Keratinocyte (primary cell): Measurements from ENCODE around the gene CFAP45.

ENCODE experiments used
- EZH2 ChIP-seq: IDR thresholded peaks from one replicate; pipeline ENCODE4 v1.6.1; 2012; ENCODE audit warnings: inconsistent platforms, mild to moderate bottlenecking, low read length, moderate library complexity
- TF ChIP-seq, protein P1 (sequence below), 3 experiments: IDR thresholded peaks in 1 of 3; conservative IDR thresholded peaks in 1 of 3; optimal IDR thresholded peaks in 1 of 3; 2 replicates in 2 of 3; 3 replicates in 1 of 3; pipeline versions ENCODE3 to v1.5.1; 2011; ENCODE audit warnings: low read length in 3 of 3, mild to moderate bottlenecking in 3 of 3, moderate library complexity in 2 of 3, control low read depth in 1 of 3, inconsistent platforms in 1 of 3; ENCODE audit not compliant: insufficient read depth in 2 of 3; ENCODE audit errors: extremely low read depth in 1 of 3

DNA sequence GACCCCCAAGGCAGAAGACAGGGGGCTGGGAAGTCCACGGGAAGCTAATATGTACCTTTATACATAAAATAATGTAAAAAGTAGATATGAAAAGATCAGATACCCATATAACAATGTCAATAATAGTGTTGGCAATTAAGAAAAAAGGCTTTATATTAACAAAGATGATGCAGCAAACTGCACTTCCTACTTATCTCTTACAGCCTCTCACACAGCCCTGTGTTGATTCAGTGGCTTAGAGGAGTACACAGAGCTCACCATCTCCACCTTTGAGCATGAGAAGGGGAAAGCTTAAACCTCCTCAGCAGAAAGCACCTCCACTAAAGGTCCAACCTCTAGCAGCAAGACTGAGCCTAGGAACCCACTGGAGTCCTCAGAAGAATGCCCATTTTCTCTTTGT lies 30.4 kb downstream of the CFAP45 start:
- TF ChIP-seq, protein P1, sequence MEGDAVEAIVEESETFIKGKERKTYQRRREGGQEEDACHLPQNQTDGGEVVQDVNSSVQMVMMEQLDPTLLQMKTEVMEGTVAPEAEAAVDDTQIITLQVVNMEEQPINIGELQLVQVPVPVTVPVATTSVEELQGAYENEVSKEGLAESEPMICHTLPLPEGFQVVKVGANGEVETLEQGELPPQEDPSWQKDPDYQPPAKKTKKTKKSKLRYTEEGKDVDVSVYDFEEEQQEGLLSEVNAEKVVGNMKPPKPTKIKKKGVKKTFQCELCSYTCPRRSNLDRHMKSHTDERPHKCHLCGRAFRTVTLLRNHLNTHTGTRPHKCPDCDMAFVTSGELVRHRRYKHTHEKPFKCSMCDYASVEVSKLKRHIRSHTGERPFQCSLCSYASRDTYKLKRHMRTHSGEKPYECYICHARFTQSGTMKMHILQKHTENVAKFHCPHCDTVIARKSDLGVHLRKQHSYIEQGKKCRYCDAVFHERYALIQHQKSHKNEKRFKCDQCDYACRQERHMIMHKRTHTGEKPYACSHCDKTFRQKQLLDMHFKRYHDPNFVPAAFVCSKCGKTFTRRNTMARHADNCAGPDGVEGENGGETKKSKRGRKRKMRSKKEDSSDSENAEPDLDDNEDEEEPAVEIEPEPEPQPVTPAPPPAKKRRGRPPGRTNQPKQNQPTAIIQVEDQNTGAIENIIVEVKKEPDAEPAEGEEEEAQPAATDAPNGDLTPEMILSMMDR (optimal IDR thresholded peaks at IDR 0.05 in 1 of 3, IDR thresholded peaks at IDR 0.05 in 1 of 3, conservative IDR thresholded peaks at IDR 0.05 in 1 of 3; ENCODE audit: extremely low read depth in 1 of 3, insufficient read depth in 2 of 3, low read length in 3 of 3), result no peak
- no peak for TF ChIP-seq EZH2
